Stimulated activated naive CD4-positive, alpha-beta T cell treated with Interleukin-2 at 50 U/mL for 16 hours (primary cell): ENCODE results near the gene CCND1.

Source experiments
- DNase-seq: peaks from one replicate; lab custom pipeline; 2025; lab: John Stamatoyannopoulos, UW

Gene CCND1

DNA sequence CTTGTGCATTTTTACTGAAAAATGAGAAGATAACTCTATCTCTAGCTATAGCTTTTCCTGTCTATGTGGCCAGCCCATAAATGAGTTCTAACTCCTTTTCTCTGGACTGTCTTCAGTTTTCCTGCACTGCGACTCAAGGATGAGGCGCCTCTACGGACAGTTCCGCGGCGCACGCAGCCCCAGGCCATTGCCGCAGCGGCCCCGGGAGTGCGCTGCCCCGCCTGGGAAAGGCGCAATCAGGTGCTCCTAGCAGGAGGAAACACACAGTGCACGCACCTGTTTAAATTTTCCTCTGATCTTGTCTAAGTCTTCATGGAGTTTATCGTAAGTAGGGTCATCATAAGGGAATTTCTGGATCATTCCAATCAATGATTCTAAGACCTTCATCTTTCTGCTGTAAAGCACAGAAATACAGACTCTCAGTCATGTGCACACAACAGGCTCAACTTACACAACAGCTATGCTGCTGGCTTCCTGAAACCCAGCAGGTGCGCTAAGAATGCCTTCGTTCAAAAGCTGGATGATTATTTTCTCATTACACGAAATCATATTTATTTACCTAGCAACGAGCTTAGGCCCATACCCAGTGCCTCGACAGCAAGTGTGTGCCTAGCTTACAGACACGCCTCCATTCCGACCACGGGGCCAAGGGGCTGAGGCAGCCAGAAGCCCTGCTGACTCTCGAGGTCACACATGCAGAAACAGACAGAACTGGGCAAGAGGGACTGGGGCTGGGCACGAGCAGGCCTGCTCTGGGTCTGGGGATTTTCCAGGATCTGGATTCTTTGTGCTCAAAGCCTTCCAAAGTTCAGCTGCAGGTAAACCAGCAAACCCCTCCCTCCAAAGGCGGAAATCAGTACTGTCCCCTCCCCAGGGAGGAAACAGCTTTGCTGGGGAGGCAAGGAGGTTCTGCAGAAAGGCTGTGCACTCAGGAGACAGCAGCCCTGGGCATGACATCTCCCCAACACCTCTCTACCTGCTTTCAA, 27.0 kb downstream of the CCND1 start:
- DNase-seq = no peak

DNA sequence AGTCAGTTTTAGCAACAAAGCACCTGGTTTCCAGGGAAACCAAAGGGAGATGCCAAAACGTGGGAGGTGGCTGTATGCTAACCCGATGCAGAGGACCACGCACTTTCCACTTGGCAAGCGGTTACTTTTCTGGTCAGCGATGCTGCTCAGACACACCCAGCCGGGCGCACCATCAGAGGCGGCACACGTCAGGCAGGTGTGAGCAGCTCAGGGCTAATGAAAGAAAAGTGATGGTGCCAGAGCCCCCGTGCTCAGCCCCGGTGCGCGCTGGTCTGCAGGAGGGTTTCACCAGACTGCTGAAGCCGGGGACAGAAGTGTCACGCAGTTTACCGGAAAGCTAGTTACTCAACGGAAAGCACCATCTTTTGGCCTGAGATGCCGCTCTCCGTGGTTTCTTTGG, 28.5 kb downstream of the CCND1 start:
- DNase-seq = no peak

DNA sequence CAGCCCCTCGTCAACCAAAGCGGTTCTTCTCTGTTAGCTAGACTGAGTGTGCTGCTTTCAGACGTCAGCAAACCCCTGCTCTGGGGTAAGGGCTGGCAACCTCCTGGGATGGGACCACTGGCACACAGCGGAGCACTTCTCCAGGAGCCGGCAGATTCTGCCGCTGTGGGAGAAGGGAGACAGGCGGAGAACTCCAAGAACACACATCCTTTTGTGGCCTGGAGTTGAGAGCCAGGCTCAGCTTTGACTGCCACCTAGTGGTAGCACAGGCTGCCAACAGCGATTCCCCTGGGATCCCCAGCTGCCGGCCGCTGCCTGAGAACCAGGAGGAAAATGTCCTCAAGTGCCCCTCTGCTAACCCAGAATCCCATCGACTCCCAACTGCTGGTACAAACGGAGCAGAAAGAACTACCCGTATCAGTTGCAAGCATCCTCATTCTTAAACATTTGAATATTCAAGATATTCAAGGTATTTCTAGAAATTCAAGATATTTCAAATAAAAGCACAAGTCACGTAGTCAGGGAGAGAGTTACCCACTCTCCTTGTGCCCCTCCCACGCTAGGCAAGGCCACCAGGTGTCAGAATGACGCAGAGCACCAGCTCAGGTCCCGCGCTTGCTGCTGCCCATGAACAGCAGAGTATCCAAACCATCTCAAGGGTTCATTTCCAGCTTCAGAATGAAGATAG, 29.3 kb downstream of the CCND1 start:
- DNase-seq = peak; percentile 38

GRCh38 chr11:69671734-69672465, 30.9 kb downstream of the CCND1 start:
- no peak for DNase-seq

GRCh38 chr11:69674267-69674885, 33.4 kb downstream of the CCND1 start:
- DNase-seq = no peak

GRCh38 chr11:69674886-69675714, 34.1 kb downstream of the CCND1 start, which contains the start of gene LTO1:
Gene LTO1, minus strand, starts transcription at chr11:69675353. Its CDS starts 114 bp downstream, at chr11:69675239.
- DNase-seq = peak; percentile 93

GRCh38 chr11:69677749-69678148, 36.8 kb downstream of the CCND1 start:
- no peak for DNase-seq

GRCh38 chr11:69680688-69681087, 39.7 kb downstream of the CCND1 start:
- no peak for DNase-seq

- DNase-seq = no peak
Observed at GRCh38 chr11:69682221-69682620, 41.3 kb downstream of the CCND1 start.

DNA sequence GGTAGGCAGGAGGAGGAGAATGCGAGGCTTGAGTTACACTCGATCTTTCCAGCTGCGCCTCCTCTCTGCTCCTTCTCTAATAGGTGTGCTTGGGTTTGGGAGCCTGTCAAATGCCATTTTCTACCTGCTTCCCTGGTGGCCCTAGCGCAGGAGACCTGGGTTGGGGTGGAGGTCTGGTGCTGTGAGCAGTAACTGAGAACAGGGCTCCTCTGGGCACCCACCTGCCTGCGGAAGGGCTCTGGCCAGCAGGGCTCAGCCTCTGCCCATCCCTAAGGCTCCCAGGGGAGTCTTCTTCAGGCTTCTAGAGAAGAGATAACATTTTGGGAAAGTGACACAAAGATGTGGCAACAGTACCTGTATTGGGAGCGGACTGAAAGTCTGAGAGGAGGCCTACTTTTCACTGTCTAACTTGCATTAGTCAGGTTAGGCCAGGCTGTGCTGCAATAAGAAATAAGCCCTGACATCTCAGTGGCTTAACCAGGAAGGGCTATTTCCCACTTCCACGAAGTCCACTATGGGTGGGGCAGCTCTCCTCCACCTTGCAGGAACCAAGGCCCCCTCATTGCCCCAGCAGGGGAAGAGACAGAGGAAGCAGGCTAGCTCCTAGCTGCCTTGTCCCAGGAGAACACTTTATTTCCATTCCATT, 41.8 kb downstream of the CCND1 start:
- DNase-seq = no peak

GRCh38 chr11:69683764-69684333, 42.9 kb downstream of the CCND1 start:
- DNase-seq = no peak

GRCh38 chr11:69684651-69685050, 43.7 kb downstream of the CCND1 start:
- DNase-seq = no peak

DNA sequence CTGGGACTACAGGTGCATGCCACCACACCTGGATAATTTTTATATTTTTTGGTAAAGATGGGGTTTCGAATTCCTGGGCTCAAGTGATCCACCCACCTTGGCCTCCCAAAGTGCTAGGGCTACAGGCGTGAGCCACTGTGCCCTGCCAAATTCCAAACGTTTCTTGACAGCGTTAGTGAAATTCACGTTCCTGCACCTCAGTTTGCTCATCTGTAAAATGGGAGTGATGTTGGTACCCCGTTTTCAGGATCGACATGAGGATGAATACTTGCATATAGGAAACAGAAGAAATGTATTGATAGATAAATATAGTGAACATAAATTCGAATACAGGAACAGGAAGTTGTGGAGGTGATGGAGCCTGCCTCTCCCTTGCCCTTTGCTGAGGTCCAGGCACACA, 44.4 kb downstream of the CCND1 start:
- no peak for DNase-seq

- DNase-seq = no peak
Observed at GRCh38 chr11:69686452-69686851, 45.5 kb downstream of the CCND1 start.

DNA sequence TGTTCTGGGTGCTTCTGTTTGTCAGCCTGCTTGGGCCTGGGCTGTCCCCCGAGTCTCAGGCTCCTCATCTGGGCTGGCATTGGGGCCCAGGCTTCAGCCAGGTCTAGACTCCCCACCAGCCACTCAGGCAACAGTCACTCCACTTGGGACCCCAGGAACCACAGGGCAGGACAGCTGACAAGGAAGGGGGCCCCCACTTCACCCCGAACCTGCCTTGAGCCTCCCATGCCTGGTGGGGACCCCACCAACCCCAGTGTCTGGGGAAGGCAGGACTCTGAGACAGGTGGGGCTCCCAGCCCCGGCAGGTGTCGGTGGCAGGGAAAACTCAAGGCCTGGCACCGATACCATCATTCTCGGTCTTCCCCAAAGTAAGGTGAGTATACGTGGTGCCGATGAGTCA, 45.9 kb downstream of the CCND1 start:
- no peak for DNase-seq

- DNase-seq = peak; percentile 14
Observed at GRCh38 chr11:69687969-69688771, 47.2 kb downstream of the CCND1 start.

- DNase-seq = no peak
Observed at GRCh38 chr11:69689484-69690319, 48.7 kb downstream of the CCND1 start.

DNA sequence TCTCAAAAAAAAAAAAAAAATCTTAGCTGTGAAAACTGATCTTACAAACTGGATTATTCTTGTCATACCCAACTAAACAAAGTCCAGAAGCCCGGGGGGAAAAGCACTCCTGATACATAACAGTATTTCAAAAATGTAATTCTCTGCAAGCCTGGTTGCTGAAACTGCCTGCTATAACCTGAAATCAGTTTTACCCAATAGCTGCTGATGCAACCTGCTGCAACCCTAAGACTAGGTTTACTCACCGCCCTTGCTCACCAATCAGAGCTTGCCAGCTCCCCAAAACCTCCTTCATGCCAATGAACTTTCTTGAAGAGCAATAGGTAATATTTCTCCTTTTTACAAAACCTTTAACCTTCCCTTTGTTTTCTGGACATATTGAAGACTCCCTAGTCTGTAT, 50.5 kb downstream of the CCND1 start:
- DNase-seq = no peak
